DOHH2 (cell line): ENCODE results near the gene SUMO4.

Experiments used
- EZH2phosphoT487 ChIP-seq: fragments of 200-600 bp; sonication (generic); IDR thresholded peaks from 2 replicates; pipeline ENCODE4 v1.6.1; 2017; ENCODE audit warnings: borderline replicate concordance, mild to moderate bottlenecking, antibody characterized with exemption, low read length, moderate library complexity, mixed read lengths
- TF ChIP-seq, protein P1 (sequence below): fragments of 200-600 bp; sonication (generic); IDR thresholded peaks from one replicate; pipeline ENCODE4 v1.5.1; 2014; ENCODE audit warnings: antibody characterized with exemption, mild to moderate bottlenecking, low read depth, low read length; ENCODE audit not compliant: poor library complexity, severe bottlenecking

DNA sequence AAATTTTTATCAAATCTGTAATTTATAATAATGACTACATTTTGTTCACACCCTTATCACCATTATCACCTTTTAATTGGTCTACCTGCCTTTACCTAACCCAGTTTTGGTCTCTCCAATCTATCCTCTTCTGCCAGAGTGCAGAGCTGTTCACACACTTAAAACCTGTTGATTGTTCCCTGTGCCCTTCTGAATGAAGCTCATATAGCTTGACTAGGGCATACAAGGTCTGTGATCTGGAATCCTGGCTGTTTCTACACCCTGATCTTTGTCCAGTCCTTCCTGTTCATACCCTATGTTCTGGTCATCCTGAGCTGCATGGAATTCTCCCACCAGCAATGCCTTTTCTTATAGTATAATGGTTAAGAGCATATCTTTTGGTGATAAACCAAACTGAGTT lies 28.9 kb upstream of the SUMO4 start:
- TF ChIP-seq, protein P1, sequence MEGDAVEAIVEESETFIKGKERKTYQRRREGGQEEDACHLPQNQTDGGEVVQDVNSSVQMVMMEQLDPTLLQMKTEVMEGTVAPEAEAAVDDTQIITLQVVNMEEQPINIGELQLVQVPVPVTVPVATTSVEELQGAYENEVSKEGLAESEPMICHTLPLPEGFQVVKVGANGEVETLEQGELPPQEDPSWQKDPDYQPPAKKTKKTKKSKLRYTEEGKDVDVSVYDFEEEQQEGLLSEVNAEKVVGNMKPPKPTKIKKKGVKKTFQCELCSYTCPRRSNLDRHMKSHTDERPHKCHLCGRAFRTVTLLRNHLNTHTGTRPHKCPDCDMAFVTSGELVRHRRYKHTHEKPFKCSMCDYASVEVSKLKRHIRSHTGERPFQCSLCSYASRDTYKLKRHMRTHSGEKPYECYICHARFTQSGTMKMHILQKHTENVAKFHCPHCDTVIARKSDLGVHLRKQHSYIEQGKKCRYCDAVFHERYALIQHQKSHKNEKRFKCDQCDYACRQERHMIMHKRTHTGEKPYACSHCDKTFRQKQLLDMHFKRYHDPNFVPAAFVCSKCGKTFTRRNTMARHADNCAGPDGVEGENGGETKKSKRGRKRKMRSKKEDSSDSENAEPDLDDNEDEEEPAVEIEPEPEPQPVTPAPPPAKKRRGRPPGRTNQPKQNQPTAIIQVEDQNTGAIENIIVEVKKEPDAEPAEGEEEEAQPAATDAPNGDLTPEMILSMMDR: no peak
- no peak for TF ChIP-seq EZH2phosphoT487
